ENCODE measurements around the gene MSANTD2.
A peak's percentile ranks its signal among the peaks of the same experiment; 100 is the strongest.

The MSANTD2 gene

DNA sequence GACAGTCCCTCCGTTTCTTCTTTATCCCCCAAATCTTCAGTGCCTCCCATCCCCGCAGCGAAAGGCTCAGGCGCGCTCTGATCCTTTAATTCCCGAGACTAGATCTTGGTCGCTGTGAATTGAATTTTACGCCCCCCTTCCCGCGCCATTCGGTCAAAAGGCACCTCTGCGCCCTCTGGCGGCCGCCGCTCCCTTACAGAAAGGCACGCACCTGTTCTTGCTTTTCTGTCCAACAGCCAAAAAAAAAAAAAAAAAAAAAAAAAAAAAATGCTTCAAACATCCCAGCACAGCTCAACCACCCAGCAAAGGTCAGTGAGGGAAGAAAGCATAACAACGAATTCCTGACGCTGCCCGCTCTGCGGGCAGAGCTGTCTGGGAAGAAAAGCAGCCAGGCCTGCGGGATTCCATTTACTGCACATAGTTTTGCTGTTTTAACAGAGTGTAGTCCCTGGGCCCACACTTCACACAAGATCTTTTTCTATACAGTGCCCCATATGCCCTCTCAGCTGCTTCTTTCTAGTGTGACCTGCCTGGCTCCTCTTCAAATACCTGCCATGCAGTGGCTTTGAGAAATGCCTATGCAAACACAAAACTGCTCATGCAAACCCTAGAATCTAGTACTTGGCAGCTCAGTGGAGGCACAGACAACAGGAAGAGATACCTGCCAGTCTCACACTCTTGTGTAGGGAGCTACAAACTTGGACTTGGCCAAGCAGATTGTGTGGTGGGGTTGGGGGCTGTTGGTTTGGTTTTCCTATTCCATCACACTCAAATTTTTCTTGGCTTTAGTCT, 36.9 kb downstream of the MSANTD2 start:
- TF ChIP-seq ISL1 (CRISPR knock-in tag; IDR thresholded peaks at IDR 0.05), result no peak
- TF ChIP-seq ZNF565 (CRISPR knock-in tag; conservative IDR thresholded peaks at IDR 0.05; ENCODE audit: low read depth), result no peak
- no peak for TF ChIP-seq ARNTL (CRISPR knock-in tag; IDR thresholded peaks at IDR 0.05; ENCODE audit: borderline replicate concordance, low read depth)
- TF ChIP-seq, protein P1, sequence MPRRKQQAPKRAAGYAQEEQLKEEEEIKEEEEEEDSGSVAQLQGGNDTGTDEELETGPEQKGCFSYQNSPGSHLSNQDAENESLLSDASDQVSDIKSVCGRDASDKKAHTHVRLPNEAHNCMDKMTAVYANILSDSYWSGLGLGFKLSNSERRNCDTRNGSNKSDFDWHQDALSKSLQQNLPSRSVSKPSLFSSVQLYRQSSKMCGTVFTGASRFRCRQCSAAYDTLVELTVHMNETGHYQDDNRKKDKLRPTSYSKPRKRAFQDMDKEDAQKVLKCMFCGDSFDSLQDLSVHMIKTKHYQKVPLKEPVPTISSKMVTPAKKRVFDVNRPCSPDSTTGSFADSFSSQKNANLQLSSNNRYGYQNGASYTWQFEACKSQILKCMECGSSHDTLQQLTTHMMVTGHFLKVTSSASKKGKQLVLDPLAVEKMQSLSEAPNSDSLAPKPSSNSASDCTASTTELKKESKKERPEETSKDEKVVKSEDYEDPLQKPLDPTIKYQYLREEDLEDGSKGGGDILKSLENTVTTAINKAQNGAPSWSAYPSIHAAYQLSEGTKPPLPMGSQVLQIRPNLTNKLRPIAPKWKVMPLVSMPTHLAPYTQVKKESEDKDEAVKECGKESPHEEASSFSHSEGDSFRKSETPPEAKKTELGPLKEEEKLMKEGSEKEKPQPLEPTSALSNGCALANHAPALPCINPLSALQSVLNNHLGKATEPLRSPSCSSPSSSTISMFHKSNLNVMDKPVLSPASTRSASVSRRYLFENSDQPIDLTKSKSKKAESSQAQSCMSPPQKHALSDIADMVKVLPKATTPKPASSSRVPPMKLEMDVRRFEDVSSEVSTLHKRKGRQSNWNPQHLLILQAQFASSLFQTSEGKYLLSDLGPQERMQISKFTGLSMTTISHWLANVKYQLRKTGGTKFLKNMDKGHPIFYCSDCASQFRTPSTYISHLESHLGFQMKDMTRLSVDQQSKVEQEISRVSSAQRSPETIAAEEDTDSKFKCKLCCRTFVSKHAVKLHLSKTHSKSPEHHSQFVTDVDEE (CRISPR knock-in tag; IDR thresholded peaks at IDR 0.05), result no peak
- TF ChIP-seq, protein P2, sequence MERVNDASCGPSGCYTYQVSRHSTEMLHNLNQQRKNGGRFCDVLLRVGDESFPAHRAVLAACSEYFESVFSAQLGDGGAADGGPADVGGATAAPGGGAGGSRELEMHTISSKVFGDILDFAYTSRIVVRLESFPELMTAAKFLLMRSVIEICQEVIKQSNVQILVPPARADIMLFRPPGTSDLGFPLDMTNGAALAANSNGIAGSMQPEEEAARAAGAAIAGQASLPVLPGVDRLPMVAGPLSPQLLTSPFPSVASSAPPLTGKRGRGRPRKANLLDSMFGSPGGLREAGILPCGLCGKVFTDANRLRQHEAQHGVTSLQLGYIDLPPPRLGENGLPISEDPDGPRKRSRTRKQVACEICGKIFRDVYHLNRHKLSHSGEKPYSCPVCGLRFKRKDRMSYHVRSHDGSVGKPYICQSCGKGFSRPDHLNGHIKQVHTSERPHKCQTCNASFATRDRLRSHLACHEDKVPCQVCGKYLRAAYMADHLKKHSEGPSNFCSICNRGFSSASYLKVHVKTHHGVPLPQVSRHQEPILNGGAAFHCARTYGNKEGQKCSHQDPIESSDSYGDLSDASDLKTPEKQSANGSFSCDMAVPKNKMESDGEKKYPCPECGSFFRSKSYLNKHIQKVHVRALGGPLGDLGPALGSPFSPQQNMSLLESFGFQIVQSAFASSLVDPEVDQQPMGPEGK (CRISPR knock-in tag; IDR thresholded peaks at IDR 0.05; ENCODE audit: borderline replicate concordance), result no peak
- no peak for TF ChIP-seq ZFP3 (CRISPR knock-in tag; IDR thresholded peaks at IDR 0.05)
- TF ChIP-seq SNAI2 (CRISPR knock-in tag; IDR thresholded peaks at IDR 0.05), result no peak
- no peak for TF ChIP-seq ZC3H10 (CRISPR knock-in tag; IDR thresholded peaks at IDR 0.05)
- TF ChIP-seq CSDC2 (CRISPR knock-in tag; IDR thresholded peaks at IDR 0.05), result no peak
- TF ChIP-seq ZNF8 (CRISPR knock-in tag; IDR thresholded peaks at IDR 0.05), result no peak
- no peak for TF ChIP-seq BACH2 (CRISPR knock-in tag; IDR thresholded peaks at IDR 0.05; ENCODE audit: borderline replicate concordance)
- TF ChIP-seq TOX (CRISPR knock-in tag; IDR thresholded peaks at IDR 0.05; ENCODE audit: borderline replicate concordance), result no peak
- no peak for TF ChIP-seq TCF4 (CRISPR knock-in tag; IDR thresholded peaks at IDR 0.05; ENCODE audit: borderline replicate concordance)
- TF ChIP-seq, protein P3, sequence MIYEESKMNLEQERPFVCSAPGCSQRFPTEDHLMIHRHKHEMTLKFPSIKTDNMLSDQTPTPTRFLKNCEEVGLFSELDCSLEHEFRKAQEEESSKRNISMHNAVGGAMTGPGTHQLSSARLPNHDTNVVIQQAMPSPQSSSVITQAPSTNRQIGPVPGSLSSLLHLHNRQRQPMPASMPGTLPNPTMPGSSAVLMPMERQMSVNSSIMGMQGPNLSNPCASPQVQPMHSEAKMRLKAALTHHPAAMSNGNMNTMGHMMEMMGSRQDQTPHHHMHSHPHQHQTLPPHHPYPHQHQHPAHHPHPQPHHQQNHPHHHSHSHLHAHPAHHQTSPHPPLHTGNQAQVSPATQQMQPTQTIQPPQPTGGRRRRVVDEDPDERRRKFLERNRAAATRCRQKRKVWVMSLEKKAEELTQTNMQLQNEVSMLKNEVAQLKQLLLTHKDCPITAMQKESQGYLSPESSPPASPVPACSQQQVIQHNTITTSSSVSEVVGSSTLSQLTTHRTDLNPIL (CRISPR knock-in tag; IDR thresholded peaks at IDR 0.05; ENCODE audit: low read depth), result no peak
- TF ChIP-seq, protein P4, sequence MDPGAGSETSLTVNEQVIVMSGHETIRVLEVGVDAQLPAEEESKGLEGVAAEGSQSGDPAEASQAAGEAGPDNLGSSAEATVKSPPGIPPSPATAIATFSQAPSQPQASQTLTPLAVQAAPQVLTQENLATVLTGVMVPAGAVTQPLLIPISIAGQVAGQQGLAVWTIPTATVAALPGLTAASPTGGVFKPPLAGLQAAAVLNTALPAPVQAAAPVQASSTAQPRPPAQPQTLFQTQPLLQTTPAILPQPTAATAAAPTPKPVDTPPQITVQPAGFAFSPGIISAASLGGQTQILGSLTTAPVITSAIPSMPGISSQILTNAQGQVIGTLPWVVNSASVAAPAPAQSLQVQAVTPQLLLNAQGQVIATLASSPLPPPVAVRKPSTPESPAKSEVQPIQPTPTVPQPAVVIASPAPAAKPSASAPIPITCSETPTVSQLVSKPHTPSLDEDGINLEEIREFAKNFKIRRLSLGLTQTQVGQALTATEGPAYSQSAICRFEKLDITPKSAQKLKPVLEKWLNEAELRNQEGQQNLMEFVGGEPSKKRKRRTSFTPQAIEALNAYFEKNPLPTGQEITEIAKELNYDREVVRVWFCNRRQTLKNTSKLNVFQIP (CRISPR knock-in tag; IDR thresholded peaks at IDR 0.05; ENCODE audit: borderline replicate concordance, low read depth), result no peak
- TF ChIP-seq RARB (CRISPR knock-in tag; IDR thresholded peaks at IDR 0.05), result no peak
- no peak for TF ChIP-seq PPARA (CRISPR knock-in tag; IDR thresholded peaks at IDR 0.05; ENCODE audit: borderline replicate concordance)
- TF ChIP-seq ESRRG (CRISPR knock-in tag; IDR thresholded peaks at IDR 0.05), result no peak

DNA sequence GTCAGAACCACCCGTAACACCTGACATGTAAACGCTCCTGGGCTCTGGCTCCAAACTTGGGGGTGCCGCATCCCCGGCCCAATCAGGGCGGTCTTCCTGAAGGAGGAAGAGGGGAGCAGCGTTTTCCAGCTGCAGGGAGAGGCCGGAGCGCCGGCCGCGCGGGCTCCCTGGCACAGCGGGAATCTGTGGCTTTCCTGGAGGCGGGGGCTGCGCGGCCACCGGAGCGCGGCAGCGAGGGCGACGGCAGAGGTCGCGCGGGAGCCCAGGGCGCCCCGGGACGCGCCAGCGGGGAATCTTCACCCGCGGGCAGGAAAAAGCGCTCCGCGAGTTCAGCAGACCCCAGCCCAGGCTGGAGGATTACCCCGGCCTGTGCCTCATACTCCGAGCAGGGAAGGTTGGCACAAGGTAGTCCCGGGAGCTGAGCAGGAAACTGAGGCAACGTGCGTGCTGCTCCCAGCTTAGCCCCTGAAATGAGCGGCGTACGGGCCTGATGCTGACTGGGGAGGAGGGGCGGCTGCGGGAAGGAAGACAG, 37.5 kb downstream of the MSANTD2 start:
- TF ChIP-seq ESRRG (CRISPR knock-in tag; IDR thresholded peaks at IDR 0.05) (no peak), ZC3H10 (CRISPR knock-in tag; IDR thresholded peaks at IDR 0.05) (no peak), RARB (CRISPR knock-in tag; IDR thresholded peaks at IDR 0.05) (no peak), PPARA (CRISPR knock-in tag; IDR thresholded peaks at IDR 0.05; ENCODE audit: borderline replicate concordance) (no peak), BACH2 (CRISPR knock-in tag; IDR thresholded peaks at IDR 0.05; ENCODE audit: borderline replicate concordance) (no peak), ZNF565 (CRISPR knock-in tag; conservative IDR thresholded peaks at IDR 0.05; ENCODE audit: low read depth) (no peak), OSR1 (CRISPR knock-in tag; IDR thresholded peaks at IDR 0.05) (no peak), TCF4 (CRISPR knock-in tag; IDR thresholded peaks at IDR 0.05; ENCODE audit: borderline replicate concordance) (no peak), GLIS3 (CRISPR knock-in tag; IDR thresholded peaks at IDR 0.05) (no peak), ZNF70 (CRISPR knock-in tag; IDR thresholded peaks at IDR 0.05) (no peak), SNAI2 (CRISPR knock-in tag; IDR thresholded peaks at IDR 0.05) (no peak), TOX (CRISPR knock-in tag; IDR thresholded peaks at IDR 0.05; ENCODE audit: borderline replicate concordance) (no peak), ZFP30 (CRISPR knock-in tag; IDR thresholded peaks at IDR 0.05) (no peak), CSDC2 (CRISPR knock-in tag; IDR thresholded peaks at IDR 0.05) (no peak), ARNTL (CRISPR knock-in tag; IDR thresholded peaks at IDR 0.05; ENCODE audit: borderline replicate concordance, low read depth) (no peak)
- TF ChIP-seq, protein P1 (CRISPR knock-in tag; IDR thresholded peaks at IDR 0.05), result no peak
- TF ChIP-seq, protein P4 (CRISPR knock-in tag; IDR thresholded peaks at IDR 0.05; ENCODE audit: borderline replicate concordance, low read depth), result no peak
- peak; percentile 33 for ATAC-seq

More for the DNA sequence above, 36.9 kb downstream of the MSANTD2 start:
- peak; percentile 69 for ATAC-seq

Measured in SK-N-SH treated with all-trans-retinoic acid at 6 μM for 48 hours (cell line).